DND-41 (cell line): ENCODE results near the gene TDP2.
"Not testable (repeated sequence)": the region's sequence is repeated elsewhere in the genome, so short reads cannot be mapped to it uniquely, and the experiment has no call there.

ENCODE experiments used
- ATAC-seq: fragments of 200-7000 bp; cut with Tn5 transposase; 3 replicates; pipeline ENCODE4 v1.9.1; 2021; ENCODE audit warnings: low read depth; ENCODE audit not compliant: insufficient read depth
- DNase-seq: peaks from one replicate; pipeline ENCODE4 v3.0.0-alpha.2; 2020
- H2AFZ ChIP-seq: 2 replicates; pipeline ENCODE4 v1.6.0; 2012; ENCODE audit warnings: low read depth, low read length
- H3K27ac ChIP-seq: 2 replicates; pipeline ENCODE4 v1.5.1; 2012; ENCODE audit warnings: low read length, inconsistent platforms
- H3K27me3 ChIP-seq: fragments of 200-600 bp; sonication (generic); 2 replicates; pipeline ENCODE4 v1.6.0; 2012; ENCODE audit warnings: low read length, mild to moderate bottlenecking, inconsistent platforms; ENCODE audit not compliant: insufficient read depth, poor library complexity
- H3K36me3 ChIP-seq: 2 replicates; pipeline ENCODE4 v1.5.1; 2012; ENCODE audit warnings: low read length, inconsistent platforms; ENCODE audit not compliant: insufficient read depth
- H3K4me1 ChIP-seq: 2 replicates; pipeline ENCODE4 v1.5.1; 2012; ENCODE audit warnings: mild to moderate bottlenecking, low read length; ENCODE audit not compliant: insufficient read depth
- H3K4me2 ChIP-seq: 2 replicates; pipeline ENCODE4 v1.6.0; 2012; ENCODE audit warnings: mild to moderate bottlenecking, moderate library complexity, low read length, inconsistent platforms; ENCODE audit not compliant: insufficient read depth
- H3K4me3 ChIP-seq, 2 experiments: fragments of 200-600 bp in 1 of 2; shearing (Covaris generic) in 1 of 2; 2 replicates each; pipeline ENCODE4 v1.5.1; 2012 to 2016; ENCODE audit warnings: inconsistent platforms in 2 of 2, low read length in 2 of 2, mild to moderate bottlenecking in 2 of 2, low read depth in 1 of 2, moderate library complexity in 1 of 2
- H3K79me2 ChIP-seq: 2 replicates; pipeline ENCODE4 v1.6.0; 2012; ENCODE audit warnings: low read length, inconsistent platforms; ENCODE audit not compliant: insufficient read depth
- H3K9ac ChIP-seq: 2 replicates; pipeline ENCODE4 v1.6.0; 2012; ENCODE audit warnings: low read depth, mild to moderate bottlenecking, inconsistent platforms, low read length, moderate library complexity
- H3K9me3 ChIP-seq: 2 replicates; pipeline ENCODE4 v1.5.1; 2012; ENCODE audit warnings: low read length, moderate library complexity, mild to moderate bottlenecking, inconsistent platforms; ENCODE audit not compliant: insufficient read depth, severe bottlenecking
- H4K20me1 ChIP-seq: 2 replicates; pipeline ENCODE4 v1.6.0; 2012; ENCODE audit warnings: low read length; ENCODE audit not compliant: insufficient read depth
- EZH2 ChIP-seq: IDR thresholded peaks from 3 replicates; pipeline ENCODE4 v1.6.1; 2012; ENCODE audit warnings: borderline replicate concordance, low read depth, mild to moderate bottlenecking, moderate library complexity, low read length, inconsistent platforms; ENCODE audit not compliant: severe bottlenecking
- TF ChIP-seq, protein P1 (sequence below): IDR thresholded peaks from 2 replicates; pipeline ENCODE4 v1.5.1; 2012; ENCODE audit warnings: borderline replicate concordance, low read length, moderate library complexity, mild to moderate bottlenecking; ENCODE audit not compliant: poor library complexity, severe bottlenecking; ENCODE audit errors: extremely low read depth

Gene TDP2

DNA sequence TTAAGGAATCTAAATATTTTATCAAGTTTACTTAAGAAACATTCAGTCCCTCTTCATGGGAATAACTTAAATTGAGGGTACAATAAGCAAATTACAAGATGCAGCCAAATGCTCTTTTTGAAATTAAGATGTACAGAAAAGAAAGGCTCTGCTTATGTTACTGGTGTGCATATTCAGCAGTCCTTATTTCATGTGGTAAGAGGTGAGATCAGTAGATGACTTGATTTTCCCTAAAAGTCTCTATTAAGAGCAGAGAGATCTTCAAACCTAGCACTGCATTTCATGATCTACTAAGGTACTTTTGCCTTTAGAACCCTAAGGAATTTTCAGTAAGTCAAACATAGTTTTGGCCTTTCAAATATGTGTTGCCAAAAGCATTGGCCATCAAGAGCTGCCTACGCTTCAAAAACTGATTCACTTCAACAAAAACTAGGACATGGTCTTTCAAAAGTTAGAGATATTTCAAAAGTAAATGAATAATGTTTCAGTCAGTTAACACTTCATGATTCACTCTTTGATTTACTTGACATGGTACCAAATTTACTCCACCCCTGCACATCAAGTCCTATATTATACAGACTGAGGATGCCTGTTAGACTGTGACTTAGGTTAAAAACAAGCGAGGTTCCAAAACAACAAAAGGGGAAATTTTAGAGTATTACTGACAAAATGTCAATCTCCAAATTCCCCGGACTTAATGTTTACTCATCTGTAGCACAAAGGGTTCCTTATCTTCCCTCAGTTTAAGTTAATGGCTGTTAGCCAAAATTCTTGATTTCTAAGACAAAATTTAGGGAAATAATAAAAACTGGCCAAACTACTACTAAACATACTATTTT is 33.0 kb upstream of the TDP2 start:
- no peak overlapping the region for H3K27ac ChIP-seq
- H3K36me3 ChIP-seq, result peaks cover 43% of the 10 kb centered on the region
- H3K4me3 ChIP-seq, result no peak overlapping the region
- H3K4me2 ChIP-seq, result no peak overlapping the region
- no peak overlapping the region for H2AFZ ChIP-seq
- DNase-seq (no peak), ATAC-seq (no peak)
- no peak overlapping the region for H3K9ac ChIP-seq
- peaks cover 12% of the 10 kb centered on the region; the same call in 1 of the 2 replicates for H4K20me1 ChIP-seq
- no peaks in the 10 kb centered on the region for H3K27me3 ChIP-seq
- H3K4me1 ChIP-seq, result no peaks in the 10 kb centered on the region
- no peaks in the 10 kb centered on the region for H3K79me2 ChIP-seq
- TF ChIP-seq EZH2, result no peak
- TF ChIP-seq, protein P1, sequence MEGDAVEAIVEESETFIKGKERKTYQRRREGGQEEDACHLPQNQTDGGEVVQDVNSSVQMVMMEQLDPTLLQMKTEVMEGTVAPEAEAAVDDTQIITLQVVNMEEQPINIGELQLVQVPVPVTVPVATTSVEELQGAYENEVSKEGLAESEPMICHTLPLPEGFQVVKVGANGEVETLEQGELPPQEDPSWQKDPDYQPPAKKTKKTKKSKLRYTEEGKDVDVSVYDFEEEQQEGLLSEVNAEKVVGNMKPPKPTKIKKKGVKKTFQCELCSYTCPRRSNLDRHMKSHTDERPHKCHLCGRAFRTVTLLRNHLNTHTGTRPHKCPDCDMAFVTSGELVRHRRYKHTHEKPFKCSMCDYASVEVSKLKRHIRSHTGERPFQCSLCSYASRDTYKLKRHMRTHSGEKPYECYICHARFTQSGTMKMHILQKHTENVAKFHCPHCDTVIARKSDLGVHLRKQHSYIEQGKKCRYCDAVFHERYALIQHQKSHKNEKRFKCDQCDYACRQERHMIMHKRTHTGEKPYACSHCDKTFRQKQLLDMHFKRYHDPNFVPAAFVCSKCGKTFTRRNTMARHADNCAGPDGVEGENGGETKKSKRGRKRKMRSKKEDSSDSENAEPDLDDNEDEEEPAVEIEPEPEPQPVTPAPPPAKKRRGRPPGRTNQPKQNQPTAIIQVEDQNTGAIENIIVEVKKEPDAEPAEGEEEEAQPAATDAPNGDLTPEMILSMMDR, result no peak
- H3K9me3 ChIP-seq, result no peaks in the 10 kb centered on the region

DNA sequence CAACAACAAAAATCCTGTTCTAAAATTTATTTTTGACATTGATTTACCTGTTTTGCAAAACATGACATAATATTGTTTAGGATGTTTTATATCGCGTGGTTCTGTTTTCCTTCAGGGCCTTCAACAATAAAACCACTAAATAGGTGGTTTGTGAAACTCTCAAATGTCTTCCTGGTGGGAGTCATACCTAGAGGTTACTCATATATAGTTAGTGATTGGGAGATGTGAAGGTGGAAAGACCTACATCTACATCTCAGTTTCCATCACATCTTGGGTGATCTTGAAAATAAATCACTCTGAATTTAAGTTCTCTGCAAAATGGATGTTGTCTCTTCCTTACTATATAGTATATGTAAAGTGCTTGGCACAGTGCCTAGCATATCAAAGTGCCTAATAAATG is 29.4 kb upstream of the TDP2 start:
- H3K4me1 ChIP-seq, result no peaks in the 10 kb centered on the region
- H3K4me3 ChIP-seq, result no peak overlapping the region
- no peaks in the 10 kb centered on the region for H3K9me3 ChIP-seq
- no peak overlapping the region for H2AFZ ChIP-seq
- H3K4me2 ChIP-seq, result no peak overlapping the region
- no peaks in the 10 kb centered on the region for H4K20me1 ChIP-seq
- no peak overlapping the region for H3K9ac ChIP-seq
- H3K79me2 ChIP-seq, result no peaks in the 10 kb centered on the region
- ATAC-seq, result no peak
- peaks cover 9% of the 10 kb centered on the region; the same call in 1 of the 2 replicates for H3K36me3 ChIP-seq
- H3K27ac ChIP-seq, result no peak overlapping the region
- TF ChIP-seq EZH2, result no peak
- TF ChIP-seq, protein P1, result no peak
- DNase-seq, result no peak
- H3K27me3 ChIP-seq, result no peaks in the 10 kb centered on the region

DNA sequence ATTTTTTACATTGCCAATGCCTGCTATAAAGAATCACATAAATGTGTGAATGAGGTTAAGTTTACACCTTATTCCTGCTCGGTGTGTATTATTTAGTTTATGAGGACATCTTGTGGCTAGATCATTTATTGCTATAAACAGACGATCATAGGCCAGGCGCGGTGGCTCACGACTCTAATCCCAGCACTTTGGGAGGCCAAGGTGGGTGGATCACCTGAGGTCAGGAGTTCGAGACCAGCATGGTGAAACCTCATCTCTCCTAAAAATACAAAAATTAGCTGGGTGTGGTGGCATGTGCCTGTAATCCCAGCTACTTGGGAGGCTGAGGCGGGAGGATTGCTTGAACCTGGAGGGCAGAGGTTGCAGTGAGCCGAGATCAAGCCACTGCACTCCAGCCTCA is 28.9 kb upstream of the TDP2 start:
- not testable (repeated sequence) for H3K27me3 ChIP-seq, H3K4me1 ChIP-seq, H3K27ac ChIP-seq, H3K4me2 ChIP-seq, H3K79me2 ChIP-seq, H4K20me1 ChIP-seq, H3K9ac ChIP-seq, H3K9me3 ChIP-seq, H3K36me3 ChIP-seq, H3K4me3 ChIP-seq, H2AFZ ChIP-seq
- ATAC-seq (peak; percentile 91), DNase-seq (peak; percentile 24)
- TF ChIP-seq, protein P1, result peak; percentile 70
